ENCODE measurements around the gene AGAP9. TPM values are rescaled to one million over a fixed set of nuclear protein-coding genes. Genes with fewer than 3 reads are reported as not detected.

Gene AGAP9
- total RNA-seq, 1 experiment from 2014 or later: 7.4 TPM

DNA sequence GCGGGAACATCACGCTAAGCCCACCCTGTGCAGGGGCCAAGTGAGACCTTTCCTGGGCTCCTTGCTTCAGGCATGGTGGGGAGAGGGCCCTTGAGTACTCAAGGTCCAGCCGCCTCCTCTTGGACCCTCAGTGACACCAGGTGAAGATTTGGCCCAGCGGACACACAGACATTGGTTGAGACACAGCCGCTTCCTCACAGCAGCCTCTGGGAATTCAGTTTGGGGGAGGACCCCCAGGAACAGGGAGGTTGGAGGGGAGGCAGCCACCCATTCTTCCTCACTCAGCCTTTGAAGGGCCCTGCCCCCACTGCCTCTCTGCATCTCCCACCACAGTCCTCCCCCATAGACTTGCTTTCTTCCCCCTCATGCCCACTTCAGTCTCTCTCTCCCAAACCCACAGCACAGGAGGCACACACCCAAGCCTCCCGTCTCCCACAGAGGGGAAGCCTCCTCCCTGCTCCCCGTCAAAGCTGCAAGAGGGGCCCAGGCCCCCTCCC is 71.4 kb downstream of the AGAP9 start:
- no peaks in the 10 kb centered on the region for H3K9me2 ChIP-seq (ENCODE audit: insufficient read depth)
- H3K27me3 ChIP-seq (ENCODE audit: insufficient read depth, low read length): no peaks in the 10 kb centered on the region
- ChIA-PET RAD21 (ENCODE audit: low non-redundant PET in 1 of 2, low total read pairs in 2 of 2, uncharacterized antibody in 2 of 2, unreplicated experiment in 2 of 2) (no interaction called here), CTCF (no interaction called here), POLR2A (no interaction called here)
- H3K36me3 ChIP-seq (ENCODE audit: control insufficient read depth in 1 of 2, insufficient read depth in 2 of 2, low read length in 2 of 2): no peaks in the 10 kb centered on the region
- BruUV-seq (replicated peaks): no TSS peak
- no peak overlapping the region for H3K9ac ChIP-seq (ENCODE audit: low read length)
- intact Hi-C loops (cut with micrococcal nuclease): no loop called here
- H3K27ac ChIP-seq (ENCODE audit: low read depth, low read length): no peak overlapping the region
- TF ChIP-seq, protein P1, sequence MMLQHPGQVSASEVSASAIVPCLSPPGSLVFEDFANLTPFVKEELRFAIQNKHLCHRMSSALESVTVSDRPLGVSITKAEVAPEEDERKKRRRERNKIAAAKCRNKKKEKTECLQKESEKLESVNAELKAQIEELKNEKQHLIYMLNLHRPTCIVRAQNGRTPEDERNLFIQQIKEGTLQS (IDR thresholded peaks at IDR 0.05): no peak
- TF ChIP-seq ZFX (IDR thresholded peaks at IDR 0.05): no peak
- no peak for TF ChIP-seq RAD21 (IDR thresholded peaks at IDR 0.05; ENCODE audit: low read depth)
- no peak for TF ChIP-seq SRF (IDR thresholded peaks at IDR 0.05; ENCODE audit: low read depth)
- TF ChIP-seq POLR2A (IDR thresholded peaks at IDR 0.05; ENCODE audit: borderline replicate concordance, extremely low read depth, insufficient read depth, insufficient read length): no peak
- TF ChIP-seq CEBPB (IDR thresholded peaks at IDR 0.05; ENCODE audit: low read depth): no peak
- TF ChIP-seq EGR1 (IDR thresholded peaks at IDR 0.05; ENCODE audit: low read depth): no peak
- TF ChIP-seq ELF1 (IDR thresholded peaks at IDR 0.05; ENCODE audit: borderline replicate concordance, low read depth): no peak
- TF ChIP-seq, protein P2, sequence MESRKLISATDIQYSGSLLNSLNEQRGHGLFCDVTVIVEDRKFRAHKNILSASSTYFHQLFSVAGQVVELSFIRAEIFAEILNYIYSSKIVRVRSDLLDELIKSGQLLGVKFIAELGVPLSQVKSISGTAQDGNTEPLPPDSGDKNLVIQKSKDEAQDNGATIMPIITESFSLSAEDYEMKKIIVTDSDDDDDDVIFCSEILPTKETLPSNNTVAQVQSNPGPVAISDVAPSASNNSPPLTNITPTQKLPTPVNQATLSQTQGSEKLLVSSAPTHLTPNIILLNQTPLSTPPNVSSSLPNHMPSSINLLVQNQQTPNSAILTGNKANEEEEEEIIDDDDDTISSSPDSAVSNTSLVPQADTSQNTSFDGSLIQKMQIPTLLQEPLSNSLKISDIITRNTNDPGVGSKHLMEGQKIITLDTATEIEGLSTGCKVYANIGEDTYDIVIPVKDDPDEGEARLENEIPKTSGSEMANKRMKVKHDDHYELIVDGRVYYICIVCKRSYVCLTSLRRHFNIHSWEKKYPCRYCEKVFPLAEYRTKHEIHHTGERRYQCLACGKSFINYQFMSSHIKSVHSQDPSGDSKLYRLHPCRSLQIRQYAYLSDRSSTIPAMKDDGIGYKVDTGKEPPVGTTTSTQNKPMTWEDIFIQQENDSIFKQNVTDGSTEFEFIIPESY (IDR thresholded peaks at IDR 0.05; ENCODE audit: extremely low read depth, insufficient replicate concordance, low read length): no peak
- TF ChIP-seq, protein P3, sequence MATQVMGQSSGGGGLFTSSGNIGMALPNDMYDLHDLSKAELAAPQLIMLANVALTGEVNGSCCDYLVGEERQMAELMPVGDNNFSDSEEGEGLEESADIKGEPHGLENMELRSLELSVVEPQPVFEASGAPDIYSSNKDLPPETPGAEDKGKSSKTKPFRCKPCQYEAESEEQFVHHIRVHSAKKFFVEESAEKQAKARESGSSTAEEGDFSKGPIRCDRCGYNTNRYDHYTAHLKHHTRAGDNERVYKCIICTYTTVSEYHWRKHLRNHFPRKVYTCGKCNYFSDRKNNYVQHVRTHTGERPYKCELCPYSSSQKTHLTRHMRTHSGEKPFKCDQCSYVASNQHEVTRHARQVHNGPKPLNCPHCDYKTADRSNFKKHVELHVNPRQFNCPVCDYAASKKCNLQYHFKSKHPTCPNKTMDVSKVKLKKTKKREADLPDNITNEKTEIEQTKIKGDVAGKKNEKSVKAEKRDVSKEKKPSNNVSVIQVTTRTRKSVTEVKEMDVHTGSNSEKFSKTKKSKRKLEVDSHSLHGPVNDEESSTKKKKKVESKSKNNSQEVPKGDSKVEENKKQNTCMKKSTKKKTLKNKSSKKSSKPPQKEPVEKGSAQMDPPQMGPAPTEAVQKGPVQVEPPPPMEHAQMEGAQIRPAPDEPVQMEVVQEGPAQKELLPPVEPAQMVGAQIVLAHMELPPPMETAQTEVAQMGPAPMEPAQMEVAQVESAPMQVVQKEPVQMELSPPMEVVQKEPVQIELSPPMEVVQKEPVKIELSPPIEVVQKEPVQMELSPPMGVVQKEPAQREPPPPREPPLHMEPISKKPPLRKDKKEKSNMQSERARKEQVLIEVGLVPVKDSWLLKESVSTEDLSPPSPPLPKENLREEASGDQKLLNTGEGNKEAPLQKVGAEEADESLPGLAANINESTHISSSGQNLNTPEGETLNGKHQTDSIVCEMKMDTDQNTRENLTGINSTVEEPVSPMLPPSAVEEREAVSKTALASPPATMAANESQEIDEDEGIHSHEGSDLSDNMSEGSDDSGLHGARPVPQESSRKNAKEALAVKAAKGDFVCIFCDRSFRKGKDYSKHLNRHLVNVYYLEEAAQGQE (IDR thresholded peaks at IDR 0.05; ENCODE audit: low read depth): no peak
- no peak for TF ChIP-seq FOSL1 (IDR thresholded peaks at IDR 0.05; ENCODE audit: low read depth)
- no peak for TF ChIP-seq TCF7L2 (IDR thresholded peaks at IDR 0.05; ENCODE audit: borderline replicate concordance, extremely low read depth, insufficient read depth, insufficient read length)
- no peak for TF ChIP-seq EZH2phosphoT487 (IDR thresholded peaks at IDR 0.05; ENCODE audit: borderline replicate concordance)
- TF ChIP-seq CBX3 (IDR thresholded peaks at IDR 0.05; ENCODE audit: low read depth): no peak
- no peak for TF ChIP-seq ZNF274 (IDR thresholded peaks at IDR 0.05; ENCODE audit: low read depth, low read length)
- no peak for TF ChIP-seq JUND (IDR thresholded peaks at IDR 0.05)
- TF ChIP-seq YY1 (IDR thresholded peaks at IDR 0.05; ENCODE audit: extremely low read depth, insufficient replicate concordance, low read depth, low read length): no peak
- TF ChIP-seq, protein P4, sequence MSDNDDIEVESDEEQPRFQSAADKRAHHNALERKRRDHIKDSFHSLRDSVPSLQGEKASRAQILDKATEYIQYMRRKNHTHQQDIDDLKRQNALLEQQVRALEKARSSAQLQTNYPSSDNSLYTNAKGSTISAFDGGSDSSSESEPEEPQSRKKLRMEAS (IDR thresholded peaks at IDR 0.05): no peak
- DNase-seq (ENCODE audit: low read depth, low spot score) (no peak), ATAC-seq (no peak)
- no peaks in the 10 kb centered on the region for H3K79me2 ChIP-seq (ENCODE audit: insufficient read depth, low read length)
- no peaks in the 10 kb centered on the region for H4K20me1 ChIP-seq (ENCODE audit: insufficient read depth)
- H3K4me3 ChIP-seq (replicated peaks in 1 of 2; ENCODE audit: low read depth in 1 of 2, low read length in 2 of 2): no peak overlapping the region
- peaks cover 0 to 9% of the 10 kb centered on the region in 2 experiments; a peak in 1 of 4 replicates for H3K4me1 ChIP-seq (ENCODE audit: control insufficient read depth in 1 of 2, insufficient read depth in 2 of 2, low read length in 2 of 2)
- H2AFZ ChIP-seq (ENCODE audit: low read depth, low read length, poor library complexity, severe bottlenecking): no peak overlapping the region
- H3K9me3 ChIP-seq (ENCODE audit: control insufficient read depth in 1 of 2, insufficient read depth in 1 of 2, low read depth in 1 of 2, low read length in 2 of 2): no peaks in the 10 kb centered on the region
- H3K4me2 ChIP-seq (ENCODE audit: low read length): no peak overlapping the region
